HEK293T (cell line): Measurements from ENCODE around the gene NINJ1.

Source experiments
- BHLHE40 ChIP-seq: fragments of 450-650 bp; IDR thresholded peaks from 2 replicates; pipeline ENCODE4 v1.6.1; 2016; ENCODE audit warnings: mild to moderate bottlenecking, moderate library complexity, borderline replicate concordance
- ELF4 ChIP-seq: fragments of 450-650 bp; IDR thresholded peaks from 2 replicates; pipeline ENCODE4 v1.6.1; 2017; ENCODE audit warnings: antibody characterized with exemption
- FOXM1 ChIP-seq: fragments of 450-650 bp; IDR thresholded peaks from 2 replicates; pipeline ENCODE4 v1.6.1; 2017; ENCODE audit warnings: mild to moderate bottlenecking, borderline replicate concordance
- L3MBTL2 ChIP-seq: fragments of 450-650 bp; conservative IDR thresholded peaks from 2 replicates; pipeline ENCODE4 v1.6.1; 2016; ENCODE audit warnings: mild to moderate bottlenecking
- LEF1 ChIP-seq: fragments of 450-650 bp; IDR thresholded peaks from 2 replicates; pipeline ENCODE4 v1.6.1; 2017; ENCODE audit warnings: mild to moderate bottlenecking, borderline replicate concordance
- SP1 ChIP-seq: fragments of 450-650 bp; IDR thresholded peaks from 2 replicates; pipeline ENCODE4 v1.6.1; 2017
- SUZ12 ChIP-seq: fragments of 450-650 bp; IDR thresholded peaks from 2 replicates; pipeline ENCODE4 v1.6.1; 2016; ENCODE audit warnings: mild to moderate bottlenecking
- ZNF384 ChIP-seq: fragments of 450-650 bp; IDR thresholded peaks from 2 replicates; pipeline ENCODE4 v1.6.1; 2016

GRCh38 chr9:93141771-93142483 lies 7.9 kb upstream of the NINJ1 start:
- no peak for TF ChIP-seq SP1
- TF ChIP-seq FOXM1 = no peak
- no peak for TF ChIP-seq L3MBTL2
- TF ChIP-seq SUZ12 = no peak
- no peak for TF ChIP-seq ZNF384
- no peak for TF ChIP-seq ELF4
- no peak for TF ChIP-seq BHLHE40
- TF ChIP-seq LEF1 = no peak
